H1 (cell line): ENCODE results near the gene STKLD1.

Experiments used
- CEBPB ChIP-seq: IDR thresholded peaks from 2 replicates; pipeline ENCODE4 v1.6.1; 2012; ENCODE audit warnings: low read depth, low read length
- CTCF ChIP-seq, 3 experiments: IDR thresholded peaks; 1 replicate in 2 of 3; 2 replicates in 1 of 3; pipeline versions ENCODE4 v1.5.1 to v1.6.1; 2011; ENCODE audit warnings: low read length in 3 of 3, mild to moderate bottlenecking in 3 of 3, inconsistent platforms in 2 of 3, low read depth in 1 of 3, moderate library complexity in 1 of 3; ENCODE audit not compliant: insufficient read depth in 1 of 3; ENCODE audit errors: control extremely low read depth in 1 of 3
- EP300 ChIP-seq, 2 experiments: IDR thresholded peaks; 1 replicate in 1 of 2; 2 replicates in 1 of 2; pipeline ENCODE4 v1.6.1; 2011 to 2012; ENCODE audit warnings: low read depth in 2 of 2, low read length in 2 of 2, mild to moderate bottlenecking in 2 of 2, borderline replicate concordance in 1 of 2, inconsistent platforms in 1 of 2, moderate library complexity in 1 of 2
- EZH2 ChIP-seq: fragments of 200-600 bp; sonication (generic); IDR thresholded peaks from 2 replicates; pipeline ENCODE4 v1.7.1; 2012; ENCODE audit warnings: low read depth, mild to moderate bottlenecking, moderate library complexity, low read length, inconsistent platforms; ENCODE audit not compliant: severe bottlenecking
- FOSL1 ChIP-seq: IDR thresholded peaks from 2 replicates; pipeline ENCODE4 v1.6.1; 2011; ENCODE audit warnings: mild to moderate bottlenecking, low read depth, low read length, moderate library complexity; ENCODE audit not compliant: insufficient read depth
- HDAC6 ChIP-seq: IDR thresholded peaks from one replicate; pipeline ENCODE4 v1.7.1; 2012; ENCODE audit warnings: low read depth, mild to moderate bottlenecking, inconsistent platforms, low read length, moderate library complexity
- RAD21 ChIP-seq, 2 experiments: IDR thresholded peaks in 1 of 2; conservative IDR thresholded peaks in 1 of 2; 2 replicates each; pipeline ENCODE4 v1.6.1; 2011; ENCODE audit warnings: low read depth in 2 of 2, low read length in 2 of 2, improper control_type of control experiment in 1 of 2, inconsistent platforms in 1 of 2, mild to moderate bottlenecking in 1 of 2, moderate library complexity in 1 of 2
- SIN3A ChIP-seq, 2 experiments: IDR thresholded peaks in 1 of 2; conservative IDR thresholded peaks in 1 of 2; 2 replicates each; pipeline ENCODE4 v1.6.1; 2011 to 2012; ENCODE audit warnings: low read length in 2 of 2, improper control_type of control experiment in 1 of 2, low read depth in 1 of 2, mild to moderate bottlenecking in 1 of 2
- SIRT6 ChIP-seq: IDR thresholded peaks from one replicate; pipeline ENCODE4 v1.7.1; 2012; ENCODE audit warnings: low read length, inconsistent platforms
- SP1 ChIP-seq: IDR thresholded peaks from 2 replicates; pipeline ENCODE4 v1.6.1; 2011; ENCODE audit warnings: low read depth, low read length
- TAF1 ChIP-seq: IDR thresholded peaks from 2 replicates; pipeline ENCODE4 v1.6.1; 2011; ENCODE audit warnings: mild to moderate bottlenecking, low read depth, low read length
- USF2 ChIP-seq: IDR thresholded peaks from 2 replicates; pipeline ENCODE4 v1.6.1; 2011; ENCODE audit warnings: low read length, improper control_type of control experiment

GRCh38 chr9:133421615-133422542 lies 45.7 kb downstream of the STKLD1 start, which contains the start of gene ADAMTS13:
- TF ChIP-seq CTCF (IDR thresholded peaks at IDR 0.05; ENCODE audit: control extremely low read depth in 1 of 3, insufficient read depth in 1 of 3, low read depth in 1 of 3, low read length in 3 of 3): peak in 2 of 3 experiments; percentile 30 to 69; a peak in 2 of 4 replicates
- no peak for TF ChIP-seq HDAC6
- no peak for TF ChIP-seq FOSL1
- no peak for TF ChIP-seq SP1
- TF ChIP-seq SIN3A (conservative IDR thresholded peaks at IDR 0.05 in 1 of 2, IDR thresholded peaks at IDR 0.05 in 1 of 2; ENCODE audit: low read depth in 1 of 2, low read length in 2 of 2): no peak
- TF ChIP-seq USF2: no peak
- no peak for TF ChIP-seq SIRT6
- no peak for TF ChIP-seq CEBPB
- peak in 1 of 2 experiments; percentile 19; a peak in 1 of 4 replicates for TF ChIP-seq RAD21 (IDR thresholded peaks at IDR 0.05 in 1 of 2, conservative IDR thresholded peaks at IDR 0.05 in 1 of 2; ENCODE audit: low read depth in 2 of 2, low read length in 2 of 2)
- TF ChIP-seq TAF1: no peak
- no peak for TF ChIP-seq EZH2
- no peak for TF ChIP-seq EP300 (IDR thresholded peaks at IDR 0.05; ENCODE audit: borderline replicate concordance in 1 of 2, low read depth in 2 of 2, low read length in 2 of 2)
